ENCODE measurements around the gene TP53TG3B.
"Not testable (repeated sequence)": the region's sequence is repeated elsewhere in the genome, so short reads cannot be mapped to it uniquely, and the experiment has no call there.

Gene TP53TG3B

GRCh38 chr16:33360541-33360940 lies at the start of gene TP53TG3B:
TSS of gene TP53TG3B (plus strand) at chr16:33360841. CDS start at chr16:33360909, 68 bp downstream.
- in situ Hi-C loops (cut with MboI; ENCODE audit: low pct_unique_long_range_greater_than_20kb, low sequenced_read_pairs), result not testable (repeated sequence)

GRCh38 chr16:33336226-33337012 lies 24.2 kb upstream of the TP53TG3B start:
- DNase-seq; in situ Hi-C loops (cut with MboI; ENCODE audit: low pct_unique_long_range_greater_than_20kb, low sequenced_read_pairs): not testable (repeated sequence)

More at GRCh38 chr16:33360541-33360940, at the start of gene TP53TG3B:
- not testable (repeated sequence) for DNase-seq

- in situ Hi-C loops (cut with MboI; ENCODE audit: low pct_unique_long_range_greater_than_20kb, low sequenced_read_pairs); DNase-seq: not testable (repeated sequence)
These were observed 22.8 kb upstream of the TP53TG3B start for GRCh38 chr16:33337627-33338542.

GRCh38 chr16:33338543-33338951 lies 22.1 kb upstream of the TP53TG3B start:
- DNase-seq; in situ Hi-C loops (cut with MboI; ENCODE audit: low pct_unique_long_range_greater_than_20kb, low sequenced_read_pairs): not testable (repeated sequence)

GRCh38 chr16:33339093-33340061 lies 21.3 kb upstream of the TP53TG3B start:
- in situ Hi-C loops (cut with MboI; ENCODE audit: low pct_unique_long_range_greater_than_20kb, low sequenced_read_pairs); DNase-seq: not testable (repeated sequence)
